Uterus (tissue), 4 donors: ENCODE data around the gene HCFC1. TPM values are rescaled to one million over a fixed set of nuclear protein-coding genes. Genes with fewer than 3 reads are reported as not detected.

Experiments used
- DNase-seq, 2 donors: peaks; one replicate each; pipeline ENCODE4 v3.0.0-alpha.2; 2019 to 2020
- H3K27ac ChIP-seq, 2 donors: fragments of 200-600 bp; sonication (generic); 1 replicate in 1 of 2; 2 replicates in 1 of 2; pipeline ENCODE4 v1.5.1; 2016 to 2018
- H3K27me3 ChIP-seq, 2 donors: fragments of 200-600 bp; sonication (generic); one replicate each; pipeline ENCODE4 v1.5.1; 2018 to 2019; ENCODE audit warnings: control low read depth in 1 of 2
- H3K36me3 ChIP-seq, 2 donors: fragments of 200-600 bp; sonication (generic); one replicate each; pipeline ENCODE4 v1.5.1; 2019; ENCODE audit warnings: control low read depth in 1 of 2
- H3K4me1 ChIP-seq, 2 donors: fragments of 200-600 bp; sonication (generic); one replicate each; pipeline ENCODE4 v1.5.1; 2018 to 2019; ENCODE audit warnings: control low read depth in 1 of 2
- H3K4me3 ChIP-seq, 2 donors: fragments of 200-600 bp; sonication (generic); 1 replicate in 1 of 2; 2 replicates in 1 of 2; pipeline ENCODE4 v1.5.1; 2018 to 2019; ENCODE audit warnings: mild to moderate bottlenecking in 1 of 2
- H3K9me3 ChIP-seq, 2 donors: fragments of 200-600 bp; sonication (generic); one replicate each; pipeline ENCODE4 v1.5.1; 2019; ENCODE audit warnings: control low read depth in 1 of 2
- CTCF ChIP-seq, 4 experiments: fragments of 200-600 bp in 2 of 4; fragments of 450-650 bp in 2 of 4; sonication (generic) in 2 of 4; IDR thresholded peaks; one replicate each; pipeline ENCODE4 v1.5.1; 2016 to 2019; ENCODE audit warnings: antibody characterized with exemption in 4 of 4, mild to moderate bottlenecking in 2 of 4, moderate library complexity in 1 of 4
- POLR2A ChIP-seq, 2 donors: fragments of 450-650 bp; IDR thresholded peaks; one replicate each; pipeline ENCODE4 v1.6.1; 2016; ENCODE audit warnings: antibody characterized with exemption in 2 of 2, mild to moderate bottlenecking in 1 of 2, moderate library complexity in 1 of 2
- intact Hi-C: fragments of 100-400 bp; cut with DNase I; formaldehyde crosslinking; loops from one replicate; pipeline ENCODE4 v1.15.1; 2023; ENCODE audit warnings: low total_unique reads
- total RNA-seq, 4 donors: library from RNA; depleted of rRNA in 3 of 4; stranded (reverse); fragments of >200 nt in 3 of 4; gene quantifications; one replicate each; pipeline versions ENCODE4 v1.1.0 to v1.2.4, GENCODE V29; 2014 to 2023
- donor health status: DM: yes; HTN: yes; CAD: no.

The HCFC1 gene
- total RNA-seq, 4 donors from 2014 or later: 20.9 to 65.7 (median 37.3) TPM

GRCh38 chrX:154012336-154012991 is 40.8 kb upstream of the HCFC1 start:
- no peaks in the 10 kb centered on the region for H3K36me3 ChIP-seq
- H3K4me1 ChIP-seq: no peaks in the 10 kb centered on the region
- intact Hi-C loops: no loop called here
- TF ChIP-seq POLR2A (IDR thresholded peaks at IDR 0.05) (no peak), CTCF (IDR thresholded peaks at IDR 0.05) (no peak)
- no peak overlapping the region for H3K4me3 ChIP-seq
- no peak overlapping the region for H3K27ac ChIP-seq
- H3K27me3 ChIP-seq: no peaks in the 10 kb centered on the region
- H3K9me3 ChIP-seq: no peaks in the 10 kb centered on the region
- DNase-seq: no peak

- no peak overlapping the region for H3K27ac ChIP-seq
- intact Hi-C loops: no loop called here
These were observed 40.0 kb upstream of the HCFC1 start for GRCh38 chrX:154011376-154012335.

GRCh38 chrX:154010330-154011087 is 38.9 kb upstream of the HCFC1 start:
- intact Hi-C loops: no loop called here
- no peak for DNase-seq
- TF ChIP-seq POLR2A (IDR thresholded peaks at IDR 0.05) (no peak), CTCF (IDR thresholded peaks at IDR 0.05) (no peak)
- Histone ChIP-seq H3K4me3 (no peak overlapping the region), H3K27me3 (no peaks in the 10 kb centered on the region), H3K9me3 (no peaks in the 10 kb centered on the region), H3K4me1 (no peaks in the 10 kb centered on the region), H3K36me3 (no peaks in the 10 kb centered on the region), H3K27ac (no peak overlapping the region)

More at GRCh38 chrX:154011376-154012335, 40.0 kb upstream of the HCFC1 start:
- H3K27me3 ChIP-seq: no peaks in the 10 kb centered on the region
- DNase-seq: no peak
- H3K4me3 ChIP-seq: no peak overlapping the region
- no peaks in the 10 kb centered on the region for H3K4me1 ChIP-seq
- no peaks in the 10 kb centered on the region for H3K9me3 ChIP-seq
- no peak for TF ChIP-seq POLR2A (IDR thresholded peaks at IDR 0.05)
- TF ChIP-seq CTCF (IDR thresholded peaks at IDR 0.05): no peak
- no peaks in the 10 kb centered on the region for H3K36me3 ChIP-seq

GRCh38 chrX:154008521-154008920 is 36.9 kb upstream of the HCFC1 start:
- no peak overlapping the region for H3K27ac ChIP-seq
- H3K27me3 ChIP-seq: no peaks in the 10 kb centered on the region
- no peaks in the 10 kb centered on the region for H3K36me3 ChIP-seq
- no peak for DNase-seq
- H3K9me3 ChIP-seq: no peaks in the 10 kb centered on the region
- no peak overlapping the region for H3K4me3 ChIP-seq
- H3K4me1 ChIP-seq: no peaks in the 10 kb centered on the region
- intact Hi-C loops: no loop called here
- no peak for TF ChIP-seq POLR2A (IDR thresholded peaks at IDR 0.05)
- TF ChIP-seq CTCF (IDR thresholded peaks at IDR 0.05): no peak
